Endothelial cell of umbilical vein (primary cell): Measurements from ENCODE around the gene DIABLO. TPM values are rescaled to one million over a fixed set of nuclear protein-coding genes. Genes with fewer than 3 reads are reported as not detected.

Experiments
- BruUV-seq: library from RNA; stranded (reverse); fragments of 400-500 nt; replicated peaks from 2 replicates; lab custom pipeline; 2021; lab: Mats Ljungman, UMichigan
- CTCF ChIA-PET: fragments of 300-600, 350-600 bp; sonication (Branson Sonifier 250); formaldehyde crosslinking; loops from one replicate; lab custom pipeline; 2021; ENCODE audit warnings: antibody characterized with exemption, inconsistent platforms; lab: Charles Lee
- POLR2A ChIA-PET: fragments of 300-600, 350-600 bp; sonication (Branson Sonifier 250); formaldehyde crosslinking; loops from one replicate; lab custom pipeline; 2021; ENCODE audit warnings: antibody characterized with exemption, inconsistent platforms; lab: Charles Lee
- DNase-seq: peaks from one replicate; pipeline ENCODE4 v3.0.0-alpha.2; 2011; ENCODE audit warnings: low read depth, low spot score
- FAIRE-seq: peaks from 2 replicates; lab custom pipeline; 2011; peaks lifted over from hg19 to GRCh38; lab: Jason Lieb, UNC
- H2AFZ ChIP-seq: 2 replicates; pipeline ENCODE4 v1.6.0; 2012; ENCODE audit warnings: low read depth, low read length, control low read depth, inconsistent platforms
- H3K27ac ChIP-seq: 2 replicates; pipeline ENCODE4 v1.5.1; 2011; ENCODE audit warnings: low read depth, mild to moderate bottlenecking, control low read depth, low read length, moderate library complexity; ENCODE audit not compliant: insufficient read depth
- H3K27me3 ChIP-seq, 2 experiments: 2 replicates each; pipeline versions ENCODE4 v1.6.0 to v1.6.1; 2011; ENCODE audit warnings: low read length in 2 of 2, mixed read lengths in 1 of 2; ENCODE audit not compliant: control insufficient read depth in 2 of 2, insufficient read depth in 2 of 2
- H3K36me3 ChIP-seq, 2 experiments: 2 replicates in 1 of 2; 3 replicates in 1 of 2; pipeline ENCODE4 v1.5.1; 2011; ENCODE audit warnings: low read length in 2 of 2, mild to moderate bottlenecking in 1 of 2, moderate library complexity in 1 of 2; ENCODE audit not compliant: control insufficient read depth in 2 of 2, insufficient read depth in 2 of 2; ENCODE audit errors: extremely low read depth in 1 of 2
- H3K4me1 ChIP-seq: 3 replicates; pipeline ENCODE4 v1.5.1; 2011; ENCODE audit warnings: mild to moderate bottlenecking, low read length; ENCODE audit not compliant: control insufficient read depth, insufficient read depth; ENCODE audit errors: extremely low read depth
- H3K4me2 ChIP-seq: 2 replicates; pipeline ENCODE4 v1.6.1; 2011; ENCODE audit warnings: low read length, control low read depth, mixed read lengths; ENCODE audit not compliant: insufficient read depth
- H3K4me3 ChIP-seq, 3 experiments: fragments of 200-600 bp in 1 of 3; sonication (generic), shearing (Covaris generic) in 1 of 3; replicated peaks in 1 of 3; 2 replicates each; pipeline ENCODE4 v1.5.1; 2011 to 2016; ENCODE audit warnings: control low read depth in 3 of 3, low read length in 3 of 3, mild to moderate bottlenecking in 2 of 3, inconsistent platforms in 1 of 3, low read depth in 1 of 3, moderate library complexity in 1 of 3; ENCODE audit not compliant: insufficient read depth in 1 of 3
- H3K79me2 ChIP-seq: 2 replicates; pipeline ENCODE4 v1.6.0; 2012; ENCODE audit warnings: low read length, inconsistent platforms; ENCODE audit not compliant: control insufficient read depth, insufficient read depth
- H3K9ac ChIP-seq: replicated peaks from 2 replicates; pipeline ENCODE3; 2011; ENCODE audit warnings: low read length, control low read depth; ENCODE audit not compliant: insufficient read depth; ENCODE audit errors: extremely low read depth
- H3K9me1 ChIP-seq: replicated peaks from 3 replicates; pipeline ENCODE4 v1.6.0; 2011; ENCODE audit warnings: mild to moderate bottlenecking, low read length; ENCODE audit not compliant: control insufficient read depth, insufficient read depth; ENCODE audit errors: extremely low read depth
- H3K9me3 ChIP-seq: replicated peaks from 2 replicates; pipeline ENCODE4 v1.5.1; 2012; ENCODE audit warnings: low read length, inconsistent platforms; ENCODE audit not compliant: control insufficient read depth, insufficient read depth
- H4K20me1 ChIP-seq: replicated peaks from 2 replicates; pipeline ENCODE3; 2011; ENCODE audit warnings: mild to moderate bottlenecking, low read length; ENCODE audit not compliant: control insufficient read depth, insufficient read depth; ENCODE audit errors: extremely low read depth
- EZH2 ChIP-seq: IDR thresholded peaks from 2 replicates; pipeline ENCODE4 v1.6.1; 2012; ENCODE audit warnings: borderline replicate concordance, low read depth, mild to moderate bottlenecking, moderate library complexity, low read length, inconsistent platforms; ENCODE audit not compliant: severe bottlenecking
- FOS ChIP-seq: IDR thresholded peaks from 2 replicates; pipeline ENCODE4 v1.6.1; 2011; ENCODE audit warnings: mild to moderate bottlenecking, low read length, moderate library complexity, borderline replicate concordance; ENCODE audit not compliant: insufficient read depth
- GATA2 ChIP-seq: IDR thresholded peaks from 2 replicates; pipeline ENCODE4 v1.7.0; 2011; ENCODE audit warnings: low read depth, mild to moderate bottlenecking, moderate library complexity, mixed read lengths, low read length; ENCODE audit not compliant: insufficient read length, insufficient read depth
- JUN ChIP-seq: IDR thresholded peaks from 2 replicates; pipeline ENCODE4 v1.6.1; 2011; ENCODE audit warnings: borderline replicate concordance, low read depth; ENCODE audit not compliant: insufficient read length, insufficient read depth
- MYC ChIP-seq: IDR thresholded peaks from one replicate; pipeline ENCODE4 v1.6.1; 2011; ENCODE audit warnings: mild to moderate bottlenecking, low read depth, low read length
- POLR2A ChIP-seq: IDR thresholded peaks from 2 replicates; pipeline ENCODE4 v1.6.1; 2012; ENCODE audit warnings: low read depth, mild to moderate bottlenecking, control low read depth, low read length
- POLR2AphosphoS5 ChIP-seq: IDR thresholded peaks from 2 replicates; pipeline ENCODE4 v1.6.1; 2012; ENCODE audit warnings: low read depth, mild to moderate bottlenecking, control low read depth, low read length, moderate library complexity; ENCODE audit not compliant: insufficient read depth
- dilution Hi-C: fragments of 300-500 bp; cut with MboI; formaldehyde crosslinking; loops from one replicate; pipeline ENCODE4 v1.15.0; 2019; ENCODE audit warnings: low sequenced_read_pairs; ENCODE audit not compliant: extremely low pct_ligation_motif_present
- intact Hi-C: fragments of 100-400 bp; cut with micrococcal nuclease; formaldehyde crosslinking; loops from one replicate; pipeline ENCODE4 v1.10.0; 2022
- polyA plus RNA-seq, 4 experiments: library from polyadenylated mRNA; depleted of rRNA in 3 of 4; stranded (reverse) in 3 of 4; unstranded in 1 of 4; fragments of >200 nt; gene quantifications; 2 replicates each; pipeline versions ENCODE4 v1.2.1 to v1.2.3, GENCODE V29; 2011 to 2012; ENCODE audit warnings: missing spikeins in 1 of 4
- total RNA-seq: library from RNA; stranded (reverse); gene quantifications from 2 replicates; pipeline ENCODE4 v1.2.3, GENCODE V29; 2021
- TF ChIP-seq, protein P1 (sequence below): IDR thresholded peaks from 2 replicates; pipeline ENCODE4 v1.6.1; 2011; ENCODE audit not compliant: insufficient read depth, insufficient read length
- TF ChIP-seq, protein P2 (sequence below), 2 donors: IDR thresholded peaks; 1 replicate in 1 of 2; 2 replicates in 1 of 2; pipeline ENCODE4 v1.5.1; 2011; ENCODE audit warnings: low read length in 2 of 2, mild to moderate bottlenecking in 2 of 2, moderate library complexity in 2 of 2, control low read depth in 1 of 2, inconsistent platforms in 1 of 2, low read depth in 1 of 2; ENCODE audit not compliant: insufficient read depth in 1 of 2; ENCODE audit errors: extremely low read depth in 1 of 2

DIABLO gene
- total and polyA plus RNA-seq, 2 donors (not counting 3 experiments of a cell fraction or from before 2014, with no cell fraction given): 49.9 to 55.4 TPM

DNA sequence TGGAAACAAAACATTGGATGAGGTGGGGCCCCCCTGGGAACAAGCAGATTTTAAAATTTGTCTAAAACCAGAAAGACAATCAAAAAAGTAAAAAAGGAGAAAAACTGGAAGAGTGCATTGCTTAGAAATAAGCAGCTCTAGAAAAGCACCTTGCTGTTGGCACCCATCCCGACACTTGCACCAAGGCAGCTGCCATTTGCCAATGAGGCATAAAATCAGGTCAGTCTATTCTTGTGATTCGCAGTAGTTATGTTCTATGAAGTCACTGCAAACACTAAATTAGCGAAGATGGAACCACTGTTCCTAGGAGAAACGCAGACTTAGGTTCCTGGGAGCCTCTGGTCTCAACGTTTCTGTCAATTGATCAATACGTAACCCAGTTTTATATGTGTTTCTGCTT, 24.2 kb upstream of the DIABLO start:
- Histone ChIP-seq H3K9me1 (no peaks in the 10 kb centered on the region), H3K4me1 (no peaks in the 10 kb centered on the region), H3K9me3 (no peaks in the 10 kb centered on the region), H4K20me1 (no peaks in the 10 kb centered on the region), H3K36me3 (peaks cover 0 to 2% of the 10 kb centered on the region in 2 experiments), H3K27ac (no peak overlapping the region), H3K4me2 (no peak overlapping the region), H2AFZ (no peak overlapping the region), H3K4me3 (no peak overlapping the region), H3K27me3 (no peaks in the 10 kb centered on the region), H3K79me2 (no peaks in the 10 kb centered on the region), H3K9ac (no peak overlapping the region)
- DNase-seq: no peak
- TF ChIP-seq FOS (no peak), GATA2 (no peak), EZH2 (no peak), JUN (no peak), MYC (no peak), POLR2AphosphoS5 (no peak), POLR2A (no peak)
- TF ChIP-seq, protein P1, sequence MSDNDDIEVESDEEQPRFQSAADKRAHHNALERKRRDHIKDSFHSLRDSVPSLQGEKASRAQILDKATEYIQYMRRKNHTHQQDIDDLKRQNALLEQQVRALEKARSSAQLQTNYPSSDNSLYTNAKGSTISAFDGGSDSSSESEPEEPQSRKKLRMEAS: no peak
- TF ChIP-seq, protein P2, sequence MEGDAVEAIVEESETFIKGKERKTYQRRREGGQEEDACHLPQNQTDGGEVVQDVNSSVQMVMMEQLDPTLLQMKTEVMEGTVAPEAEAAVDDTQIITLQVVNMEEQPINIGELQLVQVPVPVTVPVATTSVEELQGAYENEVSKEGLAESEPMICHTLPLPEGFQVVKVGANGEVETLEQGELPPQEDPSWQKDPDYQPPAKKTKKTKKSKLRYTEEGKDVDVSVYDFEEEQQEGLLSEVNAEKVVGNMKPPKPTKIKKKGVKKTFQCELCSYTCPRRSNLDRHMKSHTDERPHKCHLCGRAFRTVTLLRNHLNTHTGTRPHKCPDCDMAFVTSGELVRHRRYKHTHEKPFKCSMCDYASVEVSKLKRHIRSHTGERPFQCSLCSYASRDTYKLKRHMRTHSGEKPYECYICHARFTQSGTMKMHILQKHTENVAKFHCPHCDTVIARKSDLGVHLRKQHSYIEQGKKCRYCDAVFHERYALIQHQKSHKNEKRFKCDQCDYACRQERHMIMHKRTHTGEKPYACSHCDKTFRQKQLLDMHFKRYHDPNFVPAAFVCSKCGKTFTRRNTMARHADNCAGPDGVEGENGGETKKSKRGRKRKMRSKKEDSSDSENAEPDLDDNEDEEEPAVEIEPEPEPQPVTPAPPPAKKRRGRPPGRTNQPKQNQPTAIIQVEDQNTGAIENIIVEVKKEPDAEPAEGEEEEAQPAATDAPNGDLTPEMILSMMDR (IDR thresholded peaks at IDR 0.05; ENCODE audit: extremely low read depth in 1 of 2, insufficient read depth in 1 of 2, low read depth in 1 of 2, low read length in 2 of 2): no peak
- dilution Hi-C loops (no loop called here), intact Hi-C loops (no loop called here)
- ChIA-PET CTCF (interaction anchor here (0.9 kb wide), 1 partner anchor 19 kb away, joined by 3 read pairs; no protein-coding TSS in a partner anchor), POLR2A (no interaction called here)
- BruUV-seq: no TSS peak
- no peak for FAIRE-seq
